ENCODE data around the gene PURB.
"Not testable (repeated sequence)": the region's sequence is repeated elsewhere in the genome, so short reads cannot be mapped to it uniquely, and the experiment has no call there.

PURB gene

DNA sequence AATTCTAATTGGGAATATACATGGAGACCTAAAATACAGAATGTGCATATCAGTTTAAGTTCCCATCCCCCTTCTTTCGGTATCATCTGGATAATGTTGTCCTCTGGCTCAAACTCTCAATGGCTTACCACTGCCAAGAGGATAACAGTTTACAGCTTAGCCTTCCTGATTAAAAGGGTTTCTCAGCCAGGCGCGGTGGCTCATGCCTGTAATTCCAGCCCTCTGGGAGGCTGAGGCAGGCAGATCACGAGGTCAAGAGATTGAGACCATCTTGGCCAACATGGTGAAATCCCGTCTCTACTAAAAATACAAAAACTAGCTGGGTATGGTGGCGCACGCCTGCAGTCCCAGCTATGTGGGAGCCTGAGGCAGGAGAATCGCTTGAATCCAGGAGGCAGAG lies 42.7 kb downstream of the PURB start:
- H3K27me3 ChIP-seq (ENCODE audit: insufficient read depth, low read length); H3F3A ChIP-seq (ENCODE audit: insufficient read depth, low read length); H3K9ac ChIP-seq (ENCODE audit: low read length); H3K4me3 ChIP-seq (ENCODE audit: low read depth, low read length, poor library complexity, severe bottlenecking); H2AFZ ChIP-seq (ENCODE audit: low read length); H3K4me2 ChIP-seq (ENCODE audit: low read length); H3K9me3 ChIP-seq (ENCODE audit: low read length); H4K20me1 ChIP-seq (ENCODE audit: insufficient read depth, low read length); H3K9me2 ChIP-seq (ENCODE audit: low read depth, low read length); H3K27ac ChIP-seq (ENCODE audit: low read depth, low read length, poor library complexity, severe bottlenecking): not testable (repeated sequence)
- Histone ChIP-seq H3K4me1 (ENCODE audit: insufficient read depth, low read length, severe bottlenecking) (peaks cover 21% of the 10 kb centered on the region), H3K79me2 (ENCODE audit: insufficient read depth, low read length) (peaks cover 80% of the 10 kb centered on the region), H3K36me3 (ENCODE audit: insufficient read depth, low read length) (peaks cover 58% of the 10 kb centered on the region)

GRCh38 chr7:44838751-44839150 lies 46.6 kb downstream of the PURB start:
- Histone ChIP-seq H3K4me3 (ENCODE audit: low read depth, low read length, poor library complexity, severe bottlenecking) (no peak overlapping the region), H3K4me1 (ENCODE audit: insufficient read depth, low read length, severe bottlenecking) (no peaks in the 10 kb centered on the region), H3K4me2 (ENCODE audit: low read length) (no peak overlapping the region), H3K27me3 (ENCODE audit: insufficient read depth, low read length) (no peaks in the 10 kb centered on the region), H3K79me2 (ENCODE audit: insufficient read depth, low read length) (peaks cover 52% of the 10 kb centered on the region), H3K9me3 (ENCODE audit: low read length) (no peaks in the 10 kb centered on the region), H3K9me2 (ENCODE audit: low read depth, low read length) (no peaks in the 10 kb centered on the region), H3F3A (ENCODE audit: insufficient read depth, low read length) (no peaks in the 10 kb centered on the region), H2AFZ (ENCODE audit: low read length) (no peak overlapping the region), H3K9ac (ENCODE audit: low read length) (no peak overlapping the region), H3K27ac (ENCODE audit: low read depth, low read length, poor library complexity, severe bottlenecking) (no peak overlapping the region), H3K36me3 (ENCODE audit: insufficient read depth, low read length) (peaks cover 84% of the 10 kb centered on the region), H4K20me1 (ENCODE audit: insufficient read depth, low read length) (no peaks in the 10 kb centered on the region)
- TF ChIP-seq, protein P1, sequence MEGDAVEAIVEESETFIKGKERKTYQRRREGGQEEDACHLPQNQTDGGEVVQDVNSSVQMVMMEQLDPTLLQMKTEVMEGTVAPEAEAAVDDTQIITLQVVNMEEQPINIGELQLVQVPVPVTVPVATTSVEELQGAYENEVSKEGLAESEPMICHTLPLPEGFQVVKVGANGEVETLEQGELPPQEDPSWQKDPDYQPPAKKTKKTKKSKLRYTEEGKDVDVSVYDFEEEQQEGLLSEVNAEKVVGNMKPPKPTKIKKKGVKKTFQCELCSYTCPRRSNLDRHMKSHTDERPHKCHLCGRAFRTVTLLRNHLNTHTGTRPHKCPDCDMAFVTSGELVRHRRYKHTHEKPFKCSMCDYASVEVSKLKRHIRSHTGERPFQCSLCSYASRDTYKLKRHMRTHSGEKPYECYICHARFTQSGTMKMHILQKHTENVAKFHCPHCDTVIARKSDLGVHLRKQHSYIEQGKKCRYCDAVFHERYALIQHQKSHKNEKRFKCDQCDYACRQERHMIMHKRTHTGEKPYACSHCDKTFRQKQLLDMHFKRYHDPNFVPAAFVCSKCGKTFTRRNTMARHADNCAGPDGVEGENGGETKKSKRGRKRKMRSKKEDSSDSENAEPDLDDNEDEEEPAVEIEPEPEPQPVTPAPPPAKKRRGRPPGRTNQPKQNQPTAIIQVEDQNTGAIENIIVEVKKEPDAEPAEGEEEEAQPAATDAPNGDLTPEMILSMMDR (IDR thresholded peaks at IDR 0.05; ENCODE audit: low read length), result no peak
- TF ChIP-seq EZH2 (IDR thresholded peaks at IDR 0.05; ENCODE audit: borderline replicate concordance, low read length), result no peak

GRCh38 chr7:44827567-44827966 lies 57.8 kb downstream of the PURB start:
- Histone ChIP-seq H3K4me1 (ENCODE audit: insufficient read depth, low read length, severe bottlenecking) (no peaks in the 10 kb centered on the region), H3K9me3 (ENCODE audit: low read length) (no peaks in the 10 kb centered on the region), H3F3A (ENCODE audit: insufficient read depth, low read length) (no peaks in the 10 kb centered on the region), H3K27ac (ENCODE audit: low read depth, low read length, poor library complexity, severe bottlenecking) (no peak overlapping the region), H2AFZ (ENCODE audit: low read length) (no peak overlapping the region), H4K20me1 (ENCODE audit: insufficient read depth, low read length) (no peaks in the 10 kb centered on the region), H3K36me3 (ENCODE audit: insufficient read depth, low read length) (peaks cover 70% of the 10 kb centered on the region), H3K4me2 (ENCODE audit: low read length) (no peak overlapping the region), H3K4me3 (ENCODE audit: low read depth, low read length, poor library complexity, severe bottlenecking) (no peak overlapping the region), H3K9ac (ENCODE audit: low read length) (no peak overlapping the region), H3K27me3 (ENCODE audit: insufficient read depth, low read length) (no peaks in the 10 kb centered on the region), H3K9me2 (ENCODE audit: low read depth, low read length) (no peaks in the 10 kb centered on the region), H3K79me2 (ENCODE audit: insufficient read depth, low read length) (no peaks in the 10 kb centered on the region)
- TF ChIP-seq, protein P1 (IDR thresholded peaks at IDR 0.05; ENCODE audit: low read length), result no peak
- TF ChIP-seq EZH2 (IDR thresholded peaks at IDR 0.05; ENCODE audit: borderline replicate concordance, low read length), result no peak

All from OCI-LY1 (cell line).